ENCODE measurements around the gene GPR37.

Gene GPR37

DNA sequence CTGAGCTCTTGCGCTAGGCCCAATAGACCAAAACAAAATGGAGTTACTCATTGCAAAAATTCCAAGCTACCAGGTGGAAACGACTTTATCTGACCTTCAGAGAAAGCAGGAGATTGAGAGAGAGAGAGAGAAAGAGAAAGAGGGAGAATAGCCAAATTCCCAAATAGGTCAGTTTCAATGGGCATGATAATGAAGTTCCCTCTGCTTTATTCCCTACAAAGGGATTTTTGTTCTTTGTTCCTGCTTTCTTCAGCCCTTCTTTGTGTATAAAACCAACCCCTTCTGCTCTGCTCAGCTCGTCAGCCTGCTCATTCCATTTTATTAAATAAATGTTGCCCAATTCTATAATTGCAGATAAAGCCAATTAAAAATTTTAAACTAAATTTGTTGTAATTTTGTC is 45.0 kb upstream of the GPR37 start:
- TF ChIP-seq, protein P1, sequence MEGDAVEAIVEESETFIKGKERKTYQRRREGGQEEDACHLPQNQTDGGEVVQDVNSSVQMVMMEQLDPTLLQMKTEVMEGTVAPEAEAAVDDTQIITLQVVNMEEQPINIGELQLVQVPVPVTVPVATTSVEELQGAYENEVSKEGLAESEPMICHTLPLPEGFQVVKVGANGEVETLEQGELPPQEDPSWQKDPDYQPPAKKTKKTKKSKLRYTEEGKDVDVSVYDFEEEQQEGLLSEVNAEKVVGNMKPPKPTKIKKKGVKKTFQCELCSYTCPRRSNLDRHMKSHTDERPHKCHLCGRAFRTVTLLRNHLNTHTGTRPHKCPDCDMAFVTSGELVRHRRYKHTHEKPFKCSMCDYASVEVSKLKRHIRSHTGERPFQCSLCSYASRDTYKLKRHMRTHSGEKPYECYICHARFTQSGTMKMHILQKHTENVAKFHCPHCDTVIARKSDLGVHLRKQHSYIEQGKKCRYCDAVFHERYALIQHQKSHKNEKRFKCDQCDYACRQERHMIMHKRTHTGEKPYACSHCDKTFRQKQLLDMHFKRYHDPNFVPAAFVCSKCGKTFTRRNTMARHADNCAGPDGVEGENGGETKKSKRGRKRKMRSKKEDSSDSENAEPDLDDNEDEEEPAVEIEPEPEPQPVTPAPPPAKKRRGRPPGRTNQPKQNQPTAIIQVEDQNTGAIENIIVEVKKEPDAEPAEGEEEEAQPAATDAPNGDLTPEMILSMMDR (IDR thresholded peaks at IDR 0.05; ENCODE audit: poor library complexity, severe bottlenecking) = no peak
- Histone ChIP-seq H3K4me1 (ENCODE audit: insufficient read depth, poor library complexity, severe bottlenecking) (no peaks in the 10 kb centered on the region), H3K36me3 (ENCODE audit: low read depth) (no peaks in the 10 kb centered on the region), H3K9me3 (ENCODE audit: severe bottlenecking) (no peaks in the 10 kb centered on the region), H3K27ac (ENCODE audit: poor library complexity, severe bottlenecking) (no peak overlapping the region), H3K4me3 (ENCODE audit: severe bottlenecking) (no peak overlapping the region), H3K27me3 (ENCODE audit: insufficient read depth, poor library complexity, severe bottlenecking) (no peaks in the 10 kb centered on the region)
- DNase-seq (ENCODE audit: low spot score) (no peak), ATAC-seq (ENCODE audit: low read depth) (no peak)

DNA sequence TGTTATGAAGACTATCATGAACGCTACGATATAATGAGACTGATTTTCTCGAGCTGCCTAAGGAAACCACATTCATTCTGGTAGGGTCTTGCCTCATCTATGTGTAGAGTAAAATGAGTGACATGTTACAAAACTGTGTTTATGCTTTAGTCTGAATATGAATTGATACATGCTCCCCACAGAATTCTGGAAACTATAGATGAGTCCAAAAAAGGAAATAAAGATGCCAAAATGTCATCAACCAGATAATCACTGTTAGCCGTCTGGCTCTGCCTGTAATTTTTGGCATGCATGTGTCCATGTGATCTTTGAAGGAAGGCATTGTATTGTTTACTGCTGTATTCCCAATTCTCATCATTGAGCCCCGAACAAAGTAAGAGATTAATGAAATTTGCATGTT is 42.6 kb upstream of the GPR37 start:
- Histone ChIP-seq H3K27me3 (ENCODE audit: insufficient read depth, poor library complexity, severe bottlenecking) (no peaks in the 10 kb centered on the region), H3K4me1 (ENCODE audit: insufficient read depth, poor library complexity, severe bottlenecking) (no peaks in the 10 kb centered on the region), H3K4me3 (ENCODE audit: severe bottlenecking) (no peak overlapping the region), H3K27ac (ENCODE audit: poor library complexity, severe bottlenecking) (no peak overlapping the region), H3K36me3 (ENCODE audit: low read depth) (no peaks in the 10 kb centered on the region), H3K9me3 (ENCODE audit: severe bottlenecking) (no peaks in the 10 kb centered on the region)
- TF ChIP-seq, protein P1 (IDR thresholded peaks at IDR 0.05; ENCODE audit: poor library complexity, severe bottlenecking) = no peak
- no peak for DNase-seq (ENCODE audit: low spot score)
- ATAC-seq (ENCODE audit: low read depth) = no peak

DNA sequence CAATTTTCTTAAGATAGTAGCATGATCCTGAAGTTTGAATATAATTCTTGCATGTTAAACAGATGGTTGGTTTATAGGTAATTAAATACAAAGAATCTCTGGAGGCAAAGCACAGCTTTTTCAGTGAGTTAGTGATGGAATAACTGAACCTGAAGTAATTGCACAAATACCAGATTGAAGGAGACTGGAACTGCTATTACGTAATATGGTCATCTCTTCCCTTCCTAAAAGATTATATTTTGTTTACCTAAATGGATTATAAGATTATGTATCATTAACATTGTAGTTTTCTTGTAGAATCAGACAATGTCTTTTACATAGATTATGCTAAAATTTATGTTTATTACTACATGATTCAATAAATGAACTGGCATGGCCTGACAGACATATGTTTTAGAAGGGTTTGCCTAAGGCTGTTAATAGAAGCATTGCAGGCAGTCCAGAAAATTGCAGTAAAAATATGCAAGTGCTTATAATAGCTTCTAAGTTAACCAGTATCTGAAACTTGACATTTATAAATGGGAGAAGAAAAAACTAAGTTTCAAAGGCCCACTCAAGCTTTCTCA is 35.8 kb upstream of the GPR37 start:
- ATAC-seq (ENCODE audit: low read depth) (no peak), DNase-seq (ENCODE audit: low spot score) (no peak)
- H3K4me1 ChIP-seq (ENCODE audit: insufficient read depth, poor library complexity, severe bottlenecking) = no peaks in the 10 kb centered on the region
- no peaks in the 10 kb centered on the region for H3K36me3 ChIP-seq (ENCODE audit: low read depth)
- no peaks in the 10 kb centered on the region for H3K27me3 ChIP-seq (ENCODE audit: insufficient read depth, poor library complexity, severe bottlenecking)
- H3K9me3 ChIP-seq (ENCODE audit: severe bottlenecking) = no peaks in the 10 kb centered on the region
- TF ChIP-seq, protein P1 (IDR thresholded peaks at IDR 0.05; ENCODE audit: poor library complexity, severe bottlenecking) = no peak
- no peak overlapping the region for H3K4me3 ChIP-seq (ENCODE audit: severe bottlenecking)
- no peak overlapping the region for H3K27ac ChIP-seq (ENCODE audit: poor library complexity, severe bottlenecking)

DNA sequence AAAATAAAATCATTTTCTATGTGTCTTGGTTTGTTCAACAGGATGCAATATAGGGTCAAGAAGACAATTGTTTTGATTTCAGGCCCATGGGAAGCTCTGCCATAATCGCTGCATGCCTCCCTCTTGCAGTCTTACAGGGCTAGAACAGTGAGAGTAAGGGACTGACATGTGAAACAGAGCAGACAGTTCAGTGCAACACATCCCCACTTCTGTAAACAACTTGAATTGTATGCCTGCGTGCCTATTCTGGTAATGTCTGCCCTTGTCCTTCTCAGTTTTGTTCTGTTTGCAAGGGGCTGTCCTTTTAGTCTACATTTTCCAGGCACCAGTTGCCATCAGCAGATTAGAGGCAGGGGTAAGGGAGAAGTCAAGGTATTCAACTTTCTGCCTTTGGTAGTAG is 34.8 kb upstream of the GPR37 start:
- Histone ChIP-seq H3K27ac (ENCODE audit: poor library complexity, severe bottlenecking) (no peak overlapping the region), H3K36me3 (ENCODE audit: low read depth) (no peaks in the 10 kb centered on the region), H3K4me1 (ENCODE audit: insufficient read depth, poor library complexity, severe bottlenecking) (no peaks in the 10 kb centered on the region), H3K27me3 (ENCODE audit: insufficient read depth, poor library complexity, severe bottlenecking) (no peaks in the 10 kb centered on the region), H3K9me3 (ENCODE audit: severe bottlenecking) (no peaks in the 10 kb centered on the region), H3K4me3 (ENCODE audit: severe bottlenecking) (no peak overlapping the region)
- no peak for DNase-seq (ENCODE audit: low spot score)
- ATAC-seq (ENCODE audit: low read depth) = no peak
- TF ChIP-seq, protein P1 (IDR thresholded peaks at IDR 0.05; ENCODE audit: poor library complexity, severe bottlenecking) = no peak

DNA sequence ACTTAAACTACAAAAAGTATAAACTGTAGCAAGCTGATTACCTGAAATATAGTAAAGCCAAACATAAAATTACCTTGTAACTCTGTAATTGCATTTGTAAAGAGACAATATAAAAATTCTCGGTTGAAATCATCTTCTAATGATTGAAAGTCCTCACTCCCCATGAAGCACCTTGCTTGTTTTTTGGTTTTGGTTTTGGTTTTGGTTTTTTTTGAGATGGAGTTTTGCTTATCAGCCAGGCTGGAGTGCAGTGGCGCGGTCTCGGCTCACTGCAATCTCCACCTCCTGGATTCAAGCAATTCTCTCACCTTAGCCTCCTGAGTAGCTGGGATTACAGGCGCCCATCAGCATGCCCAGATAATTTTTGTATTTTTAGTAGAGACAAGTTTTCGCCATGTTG is 33.9 kb upstream of the GPR37 start:
- no peaks in the 10 kb centered on the region for H3K36me3 ChIP-seq (ENCODE audit: low read depth)
- H3K4me1 ChIP-seq (ENCODE audit: insufficient read depth, poor library complexity, severe bottlenecking) = no peaks in the 10 kb centered on the region
- no peaks in the 10 kb centered on the region for H3K27me3 ChIP-seq (ENCODE audit: insufficient read depth, poor library complexity, severe bottlenecking)
- no peak for DNase-seq (ENCODE audit: low spot score)
- TF ChIP-seq, protein P1 (IDR thresholded peaks at IDR 0.05; ENCODE audit: poor library complexity, severe bottlenecking) = no peak
- no peak overlapping the region for H3K4me3 ChIP-seq (ENCODE audit: severe bottlenecking)
- H3K9me3 ChIP-seq (ENCODE audit: severe bottlenecking) = no peaks in the 10 kb centered on the region
- H3K27ac ChIP-seq (ENCODE audit: poor library complexity, severe bottlenecking) = no peak overlapping the region
- no peak for ATAC-seq (ENCODE audit: low read depth)
